DMS 273 (cell line): ENCODE measurements around the gene SMIM26.
"Not testable (repeated sequence)": the region's sequence is repeated elsewhere in the genome, so short reads cannot be mapped to it uniquely, and the experiment has no call there.

Source experiments
- DNase-seq: peaks from one replicate; lab custom pipeline; 2025; ENCODE audit not compliant: unreplicated experiment; lab: John Stamatoyannopoulos, UW

SMIM26 gene

DNA sequence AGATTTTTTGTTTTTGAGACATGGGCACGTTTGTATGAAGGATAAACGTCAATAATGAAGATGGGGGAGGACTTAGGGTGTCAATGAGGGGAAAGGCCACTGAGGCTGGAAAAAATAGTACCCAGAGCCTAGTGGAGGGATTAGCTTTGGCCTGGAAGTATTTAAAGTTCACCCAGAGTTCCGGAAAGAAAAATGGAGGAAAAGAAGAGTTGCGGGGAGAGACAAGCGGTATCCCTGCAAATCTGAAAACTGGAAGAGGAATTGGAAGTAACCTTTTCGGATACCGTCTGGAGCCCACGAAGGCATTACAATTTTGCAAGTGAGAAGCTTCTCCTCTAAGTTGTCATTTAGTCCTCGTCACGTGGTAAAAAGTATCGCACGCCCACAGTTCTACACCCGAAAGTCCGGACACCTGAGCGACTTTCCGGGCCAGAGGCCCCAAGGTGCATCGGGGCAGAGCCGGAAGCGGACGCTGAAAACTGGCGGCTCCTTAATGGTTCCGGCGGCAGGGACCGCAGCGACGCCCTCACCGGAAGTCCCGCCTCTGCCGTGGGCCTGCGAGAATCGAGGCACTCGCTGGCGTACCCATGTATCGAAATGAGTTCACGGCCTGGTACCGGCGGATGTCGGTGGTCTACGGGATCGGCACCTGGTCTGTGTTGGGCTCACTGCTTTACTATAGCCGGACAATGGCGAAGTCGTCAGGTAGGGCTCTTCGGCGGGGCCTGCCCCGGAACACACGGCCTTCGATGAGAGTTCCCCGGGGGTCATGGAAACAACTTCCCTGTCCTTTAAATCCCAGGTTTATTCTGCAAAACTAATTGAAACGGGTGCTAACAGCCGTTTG, at the start of gene SMIM26:
TSS of gene SMIM26 (plus strand) at position 541 of the 847 bp plus-strand sequence. CDS start at position 588, 47 bp downstream.
- DNase-seq = peak; percentile 98

DNA sequence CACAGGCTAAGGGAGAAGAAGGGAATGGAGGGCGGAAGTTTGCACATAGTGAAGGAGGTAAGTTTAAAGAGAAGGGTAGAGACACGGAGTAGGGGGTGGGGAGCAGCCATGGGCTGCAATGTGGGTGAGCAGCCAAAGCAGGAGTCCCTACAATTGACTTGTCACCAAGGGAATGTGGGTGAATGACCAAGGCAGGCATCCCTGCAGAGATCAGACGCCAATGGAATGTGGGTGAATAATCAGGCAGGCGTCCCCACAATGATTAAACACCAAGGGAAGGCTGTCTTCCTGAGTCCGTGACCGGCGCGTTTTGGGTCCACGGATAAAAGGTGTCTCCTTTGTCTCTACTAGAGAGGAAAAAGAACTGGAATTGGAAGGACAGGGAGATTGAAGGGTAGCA, 45.2 kb upstream of the SMIM26 start:
- DNase-seq = not testable (repeated sequence)

GRCh38 chr20:18523066-18523465, 44.2 kb upstream of the SMIM26 start:
- no peak for DNase-seq

DNA sequence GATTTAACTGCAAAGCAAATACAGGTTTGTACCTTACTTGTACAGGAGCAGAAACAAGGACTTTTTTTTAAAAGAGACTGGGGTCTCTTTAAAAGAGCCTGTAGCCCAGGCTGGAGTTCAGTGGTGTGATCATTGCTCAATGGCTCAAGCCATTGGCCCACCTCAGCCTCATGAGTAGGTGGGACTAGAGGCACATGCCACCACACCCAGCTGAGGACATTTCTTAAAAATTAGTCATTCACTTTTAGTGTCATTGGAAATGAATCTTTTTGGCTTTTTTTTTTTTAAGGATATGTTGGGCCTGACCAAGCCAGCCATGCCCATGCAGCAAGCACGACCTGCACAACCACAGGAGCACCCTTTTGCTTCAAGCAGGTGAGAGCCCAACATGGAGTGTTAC, 42.6 kb upstream of the SMIM26 start:
- no peak for DNase-seq

- DNase-seq = not testable (repeated sequence)
Measured at GRCh38 chr20:18526761-18527160, 40.5 kb upstream of the SMIM26 start.

GRCh38 chr20:18527339-18527738, 39.9 kb upstream of the SMIM26 start:
- no peak for DNase-seq

GRCh38 chr20:18527836-18528235, 39.4 kb upstream of the SMIM26 start:
- DNase-seq = no peak

DNA sequence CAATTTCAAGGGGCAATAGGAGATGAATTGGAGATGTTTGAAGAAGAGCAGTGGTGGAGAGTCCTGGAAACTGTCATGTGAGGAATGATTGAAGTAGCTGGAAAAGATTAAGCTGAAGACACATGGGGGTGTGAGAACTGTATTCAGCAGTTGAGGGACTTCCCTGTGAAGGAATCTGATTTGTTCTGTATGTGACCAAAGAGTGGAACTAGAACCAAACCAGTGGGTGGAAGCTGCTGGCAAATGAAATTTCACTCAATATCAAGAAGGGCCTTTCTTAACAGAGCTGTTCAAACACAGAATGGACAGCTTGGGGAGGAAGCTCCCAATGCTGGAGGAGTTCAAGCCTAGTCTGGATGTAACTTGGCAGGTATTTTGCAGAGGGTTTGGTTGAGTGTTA, 38.2 kb upstream of the SMIM26 start:
- DNase-seq = no peak

DNA sequence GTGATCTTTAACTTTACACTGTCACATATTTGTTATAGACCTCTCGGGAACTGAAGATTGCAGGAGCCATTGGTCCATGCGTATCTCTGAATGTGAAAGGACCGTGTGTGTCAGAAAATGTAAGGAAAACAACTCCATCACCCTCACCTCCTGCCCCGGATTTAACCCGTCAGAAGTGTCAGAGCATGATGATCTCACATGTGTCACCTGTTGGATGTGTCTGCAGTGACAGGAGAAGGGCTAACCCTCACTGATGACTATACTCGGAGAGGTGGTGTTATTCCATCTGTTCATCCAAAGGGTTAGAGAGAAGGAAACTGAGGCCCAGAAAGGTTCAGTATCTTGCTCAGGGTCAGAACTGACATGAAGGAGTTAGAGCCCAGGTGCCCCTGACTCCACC, 34.6 kb upstream of the SMIM26 start:
- DNase-seq = no peak

DNA sequence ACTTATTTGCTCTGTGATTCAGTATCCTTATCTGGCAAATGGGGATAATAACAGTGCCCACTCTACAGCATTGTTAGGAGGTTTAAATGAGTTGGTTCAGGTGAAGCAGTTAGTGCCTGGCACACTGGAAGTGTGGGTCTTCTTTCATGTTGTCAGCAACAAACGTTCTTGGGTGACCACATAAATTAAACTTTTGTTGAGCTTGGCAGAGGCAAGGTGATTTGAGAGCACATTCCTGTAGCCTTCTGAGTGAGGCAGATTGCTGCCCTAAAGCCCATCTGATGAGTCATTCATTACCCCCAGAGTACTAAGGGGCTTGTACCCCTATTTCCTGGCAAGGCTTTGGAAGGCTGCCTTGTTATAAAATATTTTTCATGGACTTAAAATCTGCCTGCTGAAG, 33.7 kb upstream of the SMIM26 start:
- no peak for DNase-seq

DNA sequence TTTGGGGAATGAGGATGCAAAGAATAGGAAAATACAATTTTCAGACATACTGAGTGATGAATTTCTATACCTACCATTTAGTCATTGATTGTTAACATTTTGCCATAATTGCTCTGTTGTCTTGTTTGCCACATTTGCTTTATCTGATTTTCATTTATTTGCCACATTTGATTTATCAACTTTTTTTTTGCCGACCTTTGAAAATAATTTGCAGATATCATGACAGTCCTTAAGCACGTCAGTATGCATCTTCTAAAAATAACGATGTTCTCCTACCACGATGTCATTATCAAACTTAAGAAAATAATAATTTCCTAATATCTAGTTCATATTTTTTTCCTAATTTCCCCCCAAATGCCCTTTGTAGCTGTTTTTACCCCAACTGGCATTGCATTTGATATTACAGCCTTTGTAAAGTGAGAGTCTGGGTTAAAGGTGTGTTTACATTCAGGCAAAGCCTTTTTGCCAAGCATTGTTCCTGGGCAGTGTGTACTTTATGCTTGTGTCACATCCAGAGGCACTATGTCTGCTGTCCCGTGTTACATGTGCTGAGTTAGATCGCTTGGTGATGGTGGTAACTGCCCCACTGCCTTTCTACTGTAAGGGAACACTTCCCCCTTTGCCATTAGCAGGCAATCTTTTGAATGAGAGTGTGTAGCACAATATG, 33.1 kb upstream of the SMIM26 start:
- no peak for DNase-seq

DNA sequence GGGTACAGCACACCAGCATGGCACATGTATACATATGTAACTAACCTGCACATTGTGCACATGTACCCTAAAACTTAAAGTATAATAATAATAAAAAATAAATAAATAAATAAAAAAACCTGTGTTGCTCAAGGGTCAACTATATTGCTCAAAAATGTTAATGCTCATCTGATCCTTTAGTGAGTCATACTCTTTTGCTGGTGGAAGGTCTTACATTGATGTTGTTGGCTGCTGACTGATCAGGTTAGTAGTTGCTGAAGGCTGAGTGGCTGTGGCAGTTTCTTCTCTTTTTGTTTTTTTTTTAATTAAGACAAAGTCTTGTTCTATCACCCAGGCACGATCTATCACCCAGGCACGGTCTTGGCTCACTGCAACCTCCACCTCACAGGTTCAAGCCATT, 29.6 kb upstream of the SMIM26 start:
- DNase-seq = no peak

DNA sequence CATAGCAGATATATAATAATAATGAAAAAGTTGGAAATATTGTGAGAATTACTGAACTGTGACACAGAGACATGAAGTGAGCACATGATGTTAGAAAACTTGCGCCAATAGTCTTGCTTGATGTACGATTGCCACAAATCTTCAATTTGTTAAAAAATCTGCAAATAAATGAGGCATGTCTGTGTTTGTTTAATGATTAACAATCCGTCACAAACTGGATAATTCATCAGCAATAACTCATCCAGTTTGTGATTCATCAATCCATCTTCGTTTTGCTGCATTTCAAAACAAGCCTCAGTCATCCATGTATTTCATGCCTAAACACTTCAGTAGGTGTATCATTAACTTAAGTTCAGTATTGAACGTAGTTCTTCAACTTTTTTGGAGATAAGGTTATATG, 25.5 kb upstream of the SMIM26 start:
- DNase-seq = no peak

DNA sequence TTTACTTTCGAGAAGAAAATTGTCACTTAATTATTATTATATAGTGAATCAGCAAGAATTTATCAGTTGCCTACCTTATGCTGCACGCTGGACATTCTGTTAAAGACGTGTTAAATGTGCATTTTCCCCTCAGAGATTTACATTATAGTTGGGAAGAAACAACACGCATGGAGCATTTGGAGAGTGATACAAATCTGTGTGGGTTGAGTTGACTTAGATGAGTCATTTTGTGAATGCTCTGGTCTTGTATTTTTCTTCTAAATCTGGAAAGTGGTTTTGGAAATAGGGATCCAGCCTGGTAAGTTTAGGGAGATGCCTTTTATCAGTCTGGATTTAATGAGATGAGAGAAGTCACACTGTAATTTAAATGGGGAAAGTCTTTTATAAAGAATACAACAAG, 24.0 kb upstream of the SMIM26 start:
- DNase-seq = no peak

DNA sequence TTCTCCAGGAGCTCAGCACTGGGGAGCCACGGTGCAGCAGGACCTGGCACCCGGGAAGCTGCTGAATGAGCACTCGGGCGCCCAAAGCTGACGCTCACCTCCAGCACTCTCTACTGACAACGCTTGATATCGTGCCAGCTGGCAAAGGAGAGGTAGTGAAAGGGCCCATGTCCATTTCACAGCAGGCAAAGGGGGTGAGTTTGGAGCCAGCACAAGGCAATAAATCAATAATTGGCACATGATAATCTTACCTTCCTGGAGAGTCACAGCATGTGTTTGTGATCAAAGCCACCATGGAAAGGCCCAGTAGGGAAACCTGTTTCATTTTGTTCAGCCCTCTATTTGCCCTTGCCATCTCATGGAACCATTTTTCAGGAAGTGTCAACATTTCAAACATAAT, 23.3 kb upstream of the SMIM26 start:
- DNase-seq = no peak

GRCh38 chr20:18545566-18545965, 21.7 kb upstream of the SMIM26 start:
- no peak for DNase-seq

- DNase-seq = no peak
Measured at GRCh38 chr20:18548465-18548864, 18.8 kb upstream of the SMIM26 start.

- DNase-seq = no peak
Measured at GRCh38 chr20:18553746-18554145, 13.5 kb upstream of the SMIM26 start.

- DNase-seq = peak; percentile 44
Measured at GRCh38 chr20:18567739-18568091, 483 bp downstream of the SMIM26 start.

DNA sequence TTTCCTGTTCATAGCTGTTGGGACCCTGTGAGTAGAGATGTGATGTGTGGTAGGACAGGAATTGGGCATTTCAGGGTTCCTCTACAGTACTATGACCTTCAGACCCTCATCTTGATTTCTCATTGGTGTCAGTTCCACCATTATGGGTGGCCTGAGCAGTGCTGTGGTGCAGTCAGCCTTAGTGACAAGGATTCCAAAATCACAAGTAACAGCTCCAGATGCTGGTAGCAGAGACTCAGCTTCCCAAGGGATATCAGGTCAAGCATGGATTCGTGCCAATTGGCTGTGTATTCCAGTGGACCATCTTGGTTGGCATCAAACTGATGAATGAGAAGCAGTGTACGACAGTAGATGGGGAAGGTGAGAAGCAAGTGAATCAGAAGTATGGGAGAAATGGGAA, 3.8 kb downstream of the SMIM26 start:
- DNase-seq = no peak

DNA sequence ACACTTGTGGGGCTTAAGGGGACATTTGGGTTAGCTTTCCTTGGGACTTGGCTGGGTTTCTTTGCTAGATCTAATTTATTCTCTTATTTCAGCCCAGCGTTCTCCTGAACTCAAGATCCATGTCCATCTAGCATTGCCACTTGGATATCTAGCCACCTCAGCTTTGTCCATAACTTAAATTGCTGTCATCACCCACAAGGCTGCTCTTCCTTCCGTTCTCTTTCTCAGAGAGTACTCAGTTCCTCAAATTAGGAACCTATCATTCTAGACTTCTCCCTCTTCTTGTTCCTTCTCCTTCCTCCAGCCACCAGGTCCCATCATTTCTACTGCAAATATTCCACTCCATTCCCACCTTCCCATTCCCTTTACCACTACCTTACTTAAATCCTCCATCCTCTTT, 4.3 kb downstream of the SMIM26 start:
- DNase-seq = no peak

DNA sequence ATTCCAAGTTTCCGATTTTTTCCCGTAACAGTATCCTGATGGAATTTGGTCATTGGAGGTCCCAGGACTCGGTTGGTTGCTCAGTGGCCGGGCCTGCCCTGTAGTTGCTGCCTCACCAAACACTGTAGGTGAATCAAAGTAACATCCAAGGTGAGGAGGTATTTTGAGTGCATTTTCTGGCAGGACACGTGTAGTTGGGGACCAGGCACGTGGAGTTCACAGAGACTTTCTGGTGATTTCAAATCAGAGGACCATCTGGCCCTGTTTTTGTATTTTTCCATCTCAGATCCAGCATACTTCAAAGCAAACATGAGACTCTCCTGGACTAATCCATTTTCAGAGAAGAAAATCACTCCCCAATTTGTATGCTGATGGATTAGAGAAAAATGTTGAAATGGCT, 10.7 kb downstream of the SMIM26 start:
- peak; percentile 43 for DNase-seq

DNA sequence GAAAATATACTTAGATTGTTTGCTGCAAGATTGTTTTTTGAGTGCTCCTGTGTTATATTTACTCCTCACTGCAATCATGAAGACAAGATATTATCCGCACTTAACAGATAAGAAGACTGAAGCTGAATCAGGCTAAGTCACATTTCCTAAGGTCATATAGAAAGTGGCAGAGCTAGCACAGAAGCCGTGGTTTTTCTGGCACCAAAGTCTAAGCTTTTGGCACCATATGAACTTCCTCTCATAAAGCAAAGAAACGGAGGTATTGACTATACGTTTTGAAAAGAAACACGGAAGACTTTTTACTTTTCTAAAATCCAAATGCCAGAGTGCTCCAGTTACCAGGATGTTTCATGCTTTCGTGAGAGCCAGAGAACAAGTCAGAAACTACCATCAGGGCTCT, 11.3 kb downstream of the SMIM26 start:
- DNase-seq = no peak
